ENCODE measurements around the gene KRTAP5-3. TPM values are rescaled to one million over a fixed set of nuclear protein-coding genes. Genes with fewer than 3 reads are reported as not detected.
A peak's percentile ranks its signal among the peaks of the same experiment; 100 is the strongest.

Gene KRTAP5-3
- total RNA-seq, 1 experiment from 2014 or later, result not detected

GRCh38 chr11:1563149-1563638, 45.1 kb downstream of the KRTAP5-3 start:
- Mint-ChIP-seq H3K27ac (no peak overlapping the region), H3K36me3 (ENCODE audit: insufficient read depth in 1 of 3, low read depth in 3 of 3) (no peaks in the 10 kb centered on the region), H3K27me3 (ENCODE audit: low read depth) (peaks cover 18% of the 10 kb centered on the region), H3K4me3 (no peak overlapping the region), H3K9me3 (no peaks in the 10 kb centered on the region), H3K4me1 (peaks cover 15 to 39% of the 10 kb centered on the region in 2 experiments)
- Histone ChIP-seq H3K9ac (ENCODE audit: extremely low read depth, insufficient read length, low read length) (no peak overlapping the region), H2BK15ac (ENCODE audit: low read depth, low read length) (no peak overlapping the region), H3K4me2 (ENCODE audit: insufficient read depth, insufficient read length, low read length) (no peak overlapping the region), H2AK5ac (ENCODE audit: insufficient read length, low read length) (no peak overlapping the region), H3K9me3 (ENCODE audit: control insufficient read depth, low read depth, low read length) (no peaks in the 10 kb centered on the region), H3T11ph (ENCODE audit: low read length) (no peak overlapping the region), H3K4me1 (ENCODE audit: insufficient read depth, low read length) (no peaks in the 10 kb centered on the region; the same call in 1 of the 2 replicates), H3K27ac (ENCODE audit: insufficient read length, low read depth, low read length) (no peak overlapping the region), H2BK120ac (ENCODE audit: low read depth, low read length, poor library complexity, severe bottlenecking) (no peak overlapping the region), H4K5ac (ENCODE audit: insufficient read length, low read depth, low read length) (no peak overlapping the region), H2BK12ac (ENCODE audit: insufficient read length, low read depth, low read length) (no peak overlapping the region), H3K23me2 (ENCODE audit: insufficient read length, low read depth, low read length, poor library complexity, severe bottlenecking) (no peaks in the 10 kb centered on the region), H3K79me1 (ENCODE audit: insufficient read depth, low read depth, low read length, poor library complexity, severe bottlenecking) (no peaks in the 10 kb centered on the region), H3K4ac (ENCODE audit: low read depth, low read length) (no peak overlapping the region), H4K8ac (replicated peaks; ENCODE audit: insufficient read length, low read depth, low read length) (no peak overlapping the region), H2BK20ac (ENCODE audit: low read depth, low read length, poor library complexity, severe bottlenecking) (no peak overlapping the region), H3K18ac (ENCODE audit: insufficient read length, low read depth, low read length) (no peak overlapping the region), H4K20me1 (ENCODE audit: control insufficient read depth, insufficient read depth, insufficient read length) (no peaks in the 10 kb centered on the region), H2BK5ac (ENCODE audit: insufficient read length, low read length) (no peak overlapping the region), H3K27me3 (ENCODE audit: insufficient read depth, low read length) (no peaks in the 10 kb centered on the region; the same call in 1 of the 2 replicates), H4K91ac (ENCODE audit: insufficient read length, low read depth, low read length) (no peak overlapping the region), H3K14ac (ENCODE audit: insufficient read depth, low read length) (no peak overlapping the region), H3K56ac (ENCODE audit: insufficient read length, low read depth, low read length) (no peak overlapping the region), H2AFZ (ENCODE audit: low read length) (no peak overlapping the region), H3K23ac (ENCODE audit: insufficient read length, low read depth, low read length) (no peak overlapping the region), H3K79me2 (ENCODE audit: insufficient read depth, low read length) (no peaks in the 10 kb centered on the region)
- DNase-seq, result peak; percentile 21
- WGBS (ENCODE audit: extremely low coverage, insufficient read length, low lambda C conversion rate), result no CpG with 5 or more reads among the region's 12 CpGs
- TF ChIP-seq CTCF (conservative IDR thresholded peaks at IDR 0.05), result no peak
